Ovary (tissue), 9 donors: ENCODE data around the gene SLC23A2. TPM values are rescaled to one million over a fixed set of nuclear protein-coding genes. Genes with fewer than 3 reads are reported as not detected.
A peak's percentile ranks its signal among the peaks of the same experiment; 100 is the strongest.

ENCODE experiments used
- DNase-seq, 5 donors: peaks; one replicate each; pipeline ENCODE4 v3.0.0-alpha.2; 2019 to 2020
- H3K27ac ChIP-seq, 2 donors: fragments of 200-600 bp; one replicate each; pipeline versions ENCODE4 v1.5.1 to v1.8.0; 2019 to 2022
- H3K27me3 ChIP-seq: fragments of 200-600 bp; one replicate; pipeline ENCODE4 v1.8.0; 2022
- H3K36me3 ChIP-seq: fragments of 200-600 bp; sonication (generic); one replicate; pipeline ENCODE4 v1.5.1; 2019
- H3K4me1 ChIP-seq: one replicate; pipeline ENCODE4 v1.8.1; 2013; ENCODE audit warnings: mild to moderate bottlenecking, moderate library complexity; ENCODE audit not compliant: insufficient read depth
- H3K4me3 ChIP-seq: fragments of 200-600 bp; sonication (generic); one replicate; pipeline ENCODE4 v1.5.1; 2017
- H3K9me3 ChIP-seq, 2 donors: fragments of 200-600 bp in 1 of 2; sonication (generic) in 1 of 2; one replicate each; pipeline versions ENCODE4 v1.5.1 to v1.8.1; 2013 to 2019; ENCODE audit warnings: mild to moderate bottlenecking in 1 of 2, moderate library complexity in 1 of 2
- EP300 ChIP-seq: sonication (generic); formaldehyde crosslinking; IDR thresholded peaks from one replicate; pipeline ENCODE4 v1.6.1; 2017; ENCODE audit warnings: antibody characterized with exemption
- POLR2A ChIP-seq: fragments of 450-650 bp; IDR thresholded peaks from one replicate; pipeline ENCODE4 v1.6.1; 2017; ENCODE audit warnings: antibody characterized with exemption, mild to moderate bottlenecking, moderate library complexity
- WGBS, 3 donors: extraction: QIAGEN DNeasy Blood & Tissue Kit in 1 of 3; methylation state at CpG; one replicate each; pipeline versions ENCODE4 v1.1.5 to v1.1.7; 2013 to 2017; 5-methylcytosine and 5-hydroxymethylcytosine counted together
- intact Hi-C, 4 donors: fragments of 100-400 bp; cut with DNase I; formaldehyde crosslinking; loops; one replicate each; pipeline versions ENCODE4 v1.11.0 to v1.15.1; 2022 to 2023
- polyA plus RNA-seq, 2 donors: library from polyadenylated mRNA; stranded (reverse); fragments of 200-250 nt in 1 of 2; fragments of 350-450 nt in 1 of 2; fragmentation: Illumina TruSeq in 1 of 2; extraction: RNeasy Lipid Tissue Mini Kit (QIAGEN cat#74804) in 1 of 2; gene quantifications; one replicate each; pipeline ENCODE4 v1.2.3, GENCODE V29; 2013 to 2014
- total RNA-seq, 7 donors: library from RNA; depleted of rRNA in 2 of 7; stranded (reverse); fragments of >200 nt in 2 of 7; fragmentation: NEBNext Ultra II Directional in 3 of 7; extraction: Animal tissue kit (Norgen Biotek cat#: 25700) in 3 of 7; gene quantifications; one replicate each; pipeline versions ENCODE4 v1.1.0 to v1.2.4, GENCODE V29; 2016 to 2023
- TF ChIP-seq, protein P1 (sequence below), 3 donors: fragments of 450-650 bp in 2 of 3; fragments of 200-600 bp in 1 of 3; IDR thresholded peaks; one replicate each; pipeline versions ENCODE4 v1.5.1 to v1.8.0; 2016 to 2022; ENCODE audit warnings: antibody characterized with exemption in 3 of 3, mild to moderate bottlenecking in 1 of 3
- donor health status: DM: no; HTN: no; CAD: no; lungs with moderate emphysema.
- donor health status: DM: no; HTN: no; CAD: no.
- donor health status: Bipolar disorder and iron deficiency.
- donor health status: DM: yes; HTN: yes; CAD: no.
- donor health status: DM: no; HTN: no; CAD: no.
- donor health status: DM: yes; HTN: yes; CAD: no.

The SLC23A2 gene
- total and polyA plus RNA-seq, 9 donors, result 28.7 to 95.6 (median 61.0) TPM

DNA sequence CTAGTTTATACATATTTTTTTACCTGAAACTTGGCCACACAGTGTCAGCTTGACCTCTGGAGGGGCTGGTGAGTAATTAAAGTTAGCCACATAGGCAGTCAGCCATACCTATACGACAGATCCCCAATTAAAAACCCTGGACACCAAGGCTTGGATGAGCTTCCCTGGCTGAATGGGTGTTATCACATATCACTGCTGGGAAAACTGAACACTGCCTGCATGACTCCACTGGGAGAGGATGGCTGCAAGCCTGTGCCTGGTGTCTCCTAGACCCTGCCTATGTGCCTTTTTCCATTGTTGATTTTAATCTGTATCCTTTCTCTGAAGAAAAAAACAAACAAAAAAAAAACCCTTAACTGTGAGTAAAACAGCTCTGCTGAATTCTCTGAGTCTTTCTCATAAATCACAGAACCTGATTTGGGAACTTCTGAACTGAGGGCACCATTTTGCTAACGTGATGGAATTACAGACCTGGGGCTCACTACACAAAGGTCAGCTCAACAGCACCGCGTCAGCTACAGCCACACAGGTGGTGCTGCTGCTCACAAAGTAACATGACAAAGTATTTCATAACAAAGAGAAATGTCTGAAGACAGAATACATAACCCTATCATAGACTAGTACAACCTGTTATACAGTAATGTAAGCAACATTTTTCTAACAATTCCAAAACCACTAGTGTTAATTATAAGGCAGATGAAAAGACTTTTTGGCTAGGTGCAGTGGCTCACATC lies 97.0 kb downstream of the SLC23A2 start:
- intact Hi-C loops, result no loop called here
- H3K4me1 ChIP-seq, result peaks cover 4% of the 10 kb centered on the region
- no peaks in the 10 kb centered on the region for H3K27me3 ChIP-seq
- WGBS, 3 donors, result 88 to 97% (median 92%) methylated on average over 4 of the region's 4 CpGs
- no peak for DNase-seq
- no peak for TF ChIP-seq EP300
- TF ChIP-seq POLR2A, result no peak
- TF ChIP-seq, protein P1, sequence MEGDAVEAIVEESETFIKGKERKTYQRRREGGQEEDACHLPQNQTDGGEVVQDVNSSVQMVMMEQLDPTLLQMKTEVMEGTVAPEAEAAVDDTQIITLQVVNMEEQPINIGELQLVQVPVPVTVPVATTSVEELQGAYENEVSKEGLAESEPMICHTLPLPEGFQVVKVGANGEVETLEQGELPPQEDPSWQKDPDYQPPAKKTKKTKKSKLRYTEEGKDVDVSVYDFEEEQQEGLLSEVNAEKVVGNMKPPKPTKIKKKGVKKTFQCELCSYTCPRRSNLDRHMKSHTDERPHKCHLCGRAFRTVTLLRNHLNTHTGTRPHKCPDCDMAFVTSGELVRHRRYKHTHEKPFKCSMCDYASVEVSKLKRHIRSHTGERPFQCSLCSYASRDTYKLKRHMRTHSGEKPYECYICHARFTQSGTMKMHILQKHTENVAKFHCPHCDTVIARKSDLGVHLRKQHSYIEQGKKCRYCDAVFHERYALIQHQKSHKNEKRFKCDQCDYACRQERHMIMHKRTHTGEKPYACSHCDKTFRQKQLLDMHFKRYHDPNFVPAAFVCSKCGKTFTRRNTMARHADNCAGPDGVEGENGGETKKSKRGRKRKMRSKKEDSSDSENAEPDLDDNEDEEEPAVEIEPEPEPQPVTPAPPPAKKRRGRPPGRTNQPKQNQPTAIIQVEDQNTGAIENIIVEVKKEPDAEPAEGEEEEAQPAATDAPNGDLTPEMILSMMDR (IDR thresholded peaks at IDR 0.05), result no peak
- H3K27ac ChIP-seq, result no peak overlapping the region
- H3K4me3 ChIP-seq, result no peak overlapping the region
- H3K36me3 ChIP-seq, result no peaks in the 10 kb centered on the region
- no peaks in the 10 kb centered on the region for H3K9me3 ChIP-seq

DNA sequence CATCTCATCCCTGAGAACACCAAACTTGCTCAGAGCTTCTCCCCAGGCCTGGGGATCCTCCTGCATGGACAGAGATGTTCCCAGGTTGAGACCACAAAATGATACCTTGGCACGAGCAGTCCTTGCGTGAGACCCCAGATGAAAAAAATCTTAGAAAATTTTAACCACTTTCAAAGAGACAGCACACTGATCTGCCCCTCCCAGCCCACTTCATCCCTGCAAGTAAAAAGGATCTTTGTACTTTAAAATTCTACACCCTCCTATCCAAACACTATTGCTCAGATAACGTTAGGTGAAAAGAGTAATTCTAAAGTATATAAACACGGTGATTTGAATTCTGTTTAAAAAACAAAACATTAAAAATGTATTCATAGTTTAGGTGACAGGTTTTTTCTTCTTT lies 98.5 kb downstream of the SLC23A2 start:
- H3K27ac ChIP-seq, result no peak overlapping the region
- H3K9me3 ChIP-seq, result no peaks in the 10 kb centered on the region
- no peak for DNase-seq
- H3K4me1 ChIP-seq, result peaks cover 10% of the 10 kb centered on the region
- no peaks in the 10 kb centered on the region for H3K27me3 ChIP-seq
- intact Hi-C loops, result no loop called here
- no peak overlapping the region for H3K4me3 ChIP-seq
- 89 to 91% (median 89%) methylated on average over 4 of the region's 4 CpGs for WGBS, 3 donors
- no peaks in the 10 kb centered on the region for H3K36me3 ChIP-seq
- TF ChIP-seq POLR2A (no peak), EP300 (no peak)
- TF ChIP-seq, protein P1 (IDR thresholded peaks at IDR 0.05), result no peak

DNA sequence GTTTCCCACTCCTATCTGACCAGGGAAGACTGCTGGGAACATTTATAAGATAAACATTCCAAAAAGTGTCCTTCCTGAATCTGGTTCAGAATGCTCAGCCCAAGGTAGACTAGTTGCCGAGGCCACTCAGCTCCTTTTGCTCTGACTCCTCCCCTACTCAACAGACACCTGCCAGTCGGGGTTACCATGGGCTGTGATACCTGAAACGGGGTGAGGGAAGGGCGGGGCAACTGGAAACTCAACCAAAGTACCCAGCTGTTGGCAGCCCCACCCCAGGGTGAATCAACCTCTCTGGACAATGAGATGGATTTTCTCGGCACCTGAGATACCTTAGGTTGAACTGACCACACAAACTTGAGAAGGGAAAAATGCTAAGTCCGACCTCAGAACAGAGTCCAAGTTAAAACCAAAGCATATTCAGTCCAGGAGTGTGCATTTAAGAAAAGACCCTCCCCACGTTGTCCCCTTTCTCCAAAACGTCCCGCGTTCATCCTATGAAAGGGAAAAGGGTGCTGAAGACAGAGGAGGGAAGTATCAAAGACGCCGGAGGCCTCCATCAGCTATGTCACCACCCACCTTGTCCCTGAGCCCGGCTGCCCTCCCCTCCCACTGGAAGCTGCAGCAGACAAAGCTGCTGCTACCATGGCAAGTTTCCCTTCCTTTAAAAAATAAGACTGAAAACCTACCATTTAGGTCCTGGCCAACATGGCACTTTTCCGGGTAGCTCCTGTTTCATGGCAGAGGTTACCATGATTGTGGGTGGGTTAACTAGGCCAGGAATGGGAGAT lies 100.1 kb downstream of the SLC23A2 start:
- Histone ChIP-seq H3K4me1 (peaks cover 10% of the 10 kb centered on the region), H3K27me3 (no peaks in the 10 kb centered on the region), H3K9me3 (no peaks in the 10 kb centered on the region), H3K27ac (no peak overlapping the region), H3K36me3 (no peaks in the 10 kb centered on the region), H3K4me3 (no peak overlapping the region)
- no peak for DNase-seq
- 86 to 88% (median 86%) methylated on average over 14 of the region's 14 CpGs for WGBS, 3 donors
- intact Hi-C loops, result no loop called here
- TF ChIP-seq EP300 (no peak), POLR2A (no peak)
- TF ChIP-seq, protein P1 (IDR thresholded peaks at IDR 0.05), result no peak

DNA sequence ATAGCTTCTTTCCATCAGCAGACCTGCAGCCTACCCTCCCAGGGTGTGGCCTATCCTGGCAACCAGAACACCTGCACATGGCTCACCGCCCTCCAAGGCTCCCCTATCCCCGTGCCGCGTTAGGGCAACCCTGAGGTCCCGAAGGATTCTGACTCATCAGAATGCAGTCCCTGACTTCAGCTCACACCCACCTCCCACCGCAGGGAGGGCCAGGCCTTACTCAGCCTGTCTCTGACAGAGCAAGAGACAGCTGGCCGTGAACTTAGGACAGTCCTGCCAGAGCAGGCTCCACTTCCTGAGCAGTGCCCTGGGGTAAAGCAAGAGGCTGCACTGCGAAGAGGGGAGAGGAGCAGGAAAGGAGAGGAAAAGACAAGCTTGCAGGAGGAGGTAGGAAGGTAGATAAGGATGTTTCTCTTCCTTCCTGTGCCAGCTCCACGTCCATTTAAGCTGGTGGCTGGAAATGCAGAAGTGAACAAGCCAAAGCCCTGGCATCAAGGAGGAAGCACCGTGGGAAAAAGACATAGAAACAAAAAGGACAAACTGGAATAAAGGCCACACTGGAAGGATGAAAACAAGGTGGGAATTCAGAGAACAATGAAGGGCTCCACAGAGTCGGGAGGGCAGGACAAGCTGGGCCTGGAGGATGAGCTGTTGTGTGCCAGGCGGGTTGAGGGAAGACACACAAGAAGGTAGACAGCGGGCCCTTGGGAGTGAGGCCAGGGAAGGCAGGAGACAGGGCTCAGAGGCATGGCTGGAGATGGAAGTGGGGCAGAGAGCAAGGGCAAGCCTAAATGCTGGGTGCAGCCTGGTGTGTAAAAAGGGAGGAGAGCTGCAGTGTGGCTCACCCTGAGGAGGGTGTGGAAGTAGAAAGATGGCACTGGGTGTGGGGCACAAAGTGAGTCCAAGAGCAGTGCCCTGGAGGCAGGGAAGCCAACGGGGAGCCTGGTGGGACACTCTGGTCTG lies 102.7 kb downstream of the SLC23A2 start:
- WGBS, 3 donors, result 45 to 47% (median 46%) methylated on average over 14 of the region's 14 CpGs
- Histone ChIP-seq H3K27me3 (no peaks in the 10 kb centered on the region), H3K27ac (no peak overlapping the region), H3K9me3 (no peaks in the 10 kb centered on the region), H3K4me1 (peaks cover 8% of the 10 kb centered on the region), H3K36me3 (no peaks in the 10 kb centered on the region), H3K4me3 (no peak overlapping the region)
- peak in 4 of 5 donors; percentile 32 to 54 (median 40) for DNase-seq
- intact Hi-C loops, result no loop called here
- TF ChIP-seq POLR2A, result no peak
- no peak for TF ChIP-seq EP300
- TF ChIP-seq, protein P1 (IDR thresholded peaks at IDR 0.05), result no peak
